Mucosa of gallbladder (tissue), 1 donor: ENCODE measurements around the gene MELTF. TPM values are rescaled to one million over a fixed set of nuclear protein-coding genes. Genes with fewer than 3 reads are reported as not detected.

Source experiments
- DNase-seq: peaks from one replicate; pipeline ENCODE4 v3.0.0-alpha.2; 2020; ENCODE audit warnings: low spot score
- total RNA-seq: library from RNA; stranded (reverse); gene quantifications from one replicate; pipeline ENCODE4 v1.2.1, GENCODE V29; 2021
- donor health status: DM: no; HTN: no; CAD: no.

The MELTF gene
- total RNA-seq, 1 donor from 2014 or later, result 2.8 TPM

DNA sequence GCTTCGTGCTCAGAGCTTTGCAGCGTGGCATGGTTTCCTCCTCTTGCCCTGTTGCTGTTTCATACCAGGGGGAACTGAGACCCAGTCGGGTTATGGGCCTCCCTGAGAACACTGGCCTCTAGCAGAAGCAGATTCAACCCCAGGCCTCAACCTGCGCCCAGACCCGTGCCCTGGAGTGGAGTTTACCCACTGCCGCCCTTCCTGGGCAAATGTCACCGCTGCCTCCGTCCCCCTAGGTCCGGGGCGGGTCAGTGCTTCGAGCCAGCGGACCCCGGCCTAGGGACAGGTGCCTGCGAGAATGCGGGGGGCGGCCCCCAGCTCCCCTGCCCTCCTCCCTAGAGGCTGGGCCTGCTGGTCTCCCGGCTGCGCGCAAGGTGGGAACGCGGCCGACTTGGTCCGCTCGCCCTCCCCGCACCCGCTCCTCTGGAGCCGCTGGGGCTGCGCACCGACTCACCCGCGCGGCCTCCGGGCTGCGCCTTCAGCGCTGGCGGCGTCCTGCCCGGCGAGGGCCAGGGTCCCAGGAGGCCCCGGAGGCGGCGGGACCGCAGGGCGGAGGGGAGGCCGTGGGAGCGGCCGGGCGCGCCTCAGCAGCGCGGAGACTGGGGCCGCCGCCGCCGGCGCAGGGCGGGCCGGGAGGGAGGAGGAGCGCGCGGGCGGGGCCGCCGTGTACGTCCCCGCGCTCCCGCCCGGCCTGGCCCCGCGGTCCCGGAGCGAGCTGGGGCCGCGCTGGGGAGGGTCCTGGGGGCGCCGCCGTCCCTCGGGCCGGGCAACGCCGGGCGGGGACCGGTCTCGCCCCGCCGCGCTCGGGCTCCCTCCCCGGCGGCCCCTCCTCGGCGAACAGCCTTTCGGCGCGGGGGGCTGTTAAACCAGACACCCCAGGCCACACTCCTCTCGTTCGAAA lies 61.1 kb downstream of the MELTF start, which contains the start of gene PIGZ:
PIGZ (minus strand) TSS at position 601 of the 901 bp plus-strand sequence. CDS start 16,802 bp downstream, outside the sequence.
- no peak for DNase-seq

DNA sequence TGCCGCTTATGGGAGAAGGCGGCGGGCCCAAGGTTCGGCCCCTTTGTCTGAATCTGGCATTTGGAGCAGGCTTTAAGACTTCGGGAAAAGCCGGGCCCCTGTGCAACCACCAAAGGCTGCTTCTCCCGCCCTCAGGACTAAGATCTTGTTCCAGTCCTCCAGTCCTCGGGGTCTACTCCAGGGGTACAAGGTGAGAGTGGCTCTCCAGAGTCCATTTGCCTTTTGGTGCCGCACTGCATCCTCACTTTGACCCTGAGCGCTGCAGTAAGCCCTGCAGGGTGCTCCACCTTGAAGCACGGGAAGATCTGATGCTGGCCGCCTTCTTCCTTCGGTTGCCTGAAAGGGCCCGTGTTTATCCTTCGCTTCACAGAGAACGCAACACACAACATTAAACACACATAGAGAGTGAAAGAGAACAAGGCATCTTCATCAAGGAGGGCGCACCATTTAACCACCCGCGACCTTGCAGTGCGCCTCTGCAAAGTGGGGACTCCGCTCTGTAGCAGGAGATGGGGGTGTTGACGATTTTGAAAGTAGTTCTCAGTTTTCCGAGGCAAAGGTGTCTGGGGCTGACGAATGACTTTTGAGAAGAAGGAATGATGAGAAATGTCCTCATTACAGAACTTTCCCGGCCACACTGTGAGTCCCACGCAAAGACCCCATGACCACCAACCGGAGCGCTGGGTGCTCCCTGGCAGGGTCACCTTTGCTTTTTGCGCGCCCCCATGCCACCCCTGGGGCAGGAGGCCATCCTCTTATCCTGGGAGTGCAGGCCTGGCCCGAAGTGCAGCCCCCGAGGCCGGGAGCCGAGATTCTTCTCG lies 62.0 kb downstream of the MELTF start:
- no peak for DNase-seq

DNA sequence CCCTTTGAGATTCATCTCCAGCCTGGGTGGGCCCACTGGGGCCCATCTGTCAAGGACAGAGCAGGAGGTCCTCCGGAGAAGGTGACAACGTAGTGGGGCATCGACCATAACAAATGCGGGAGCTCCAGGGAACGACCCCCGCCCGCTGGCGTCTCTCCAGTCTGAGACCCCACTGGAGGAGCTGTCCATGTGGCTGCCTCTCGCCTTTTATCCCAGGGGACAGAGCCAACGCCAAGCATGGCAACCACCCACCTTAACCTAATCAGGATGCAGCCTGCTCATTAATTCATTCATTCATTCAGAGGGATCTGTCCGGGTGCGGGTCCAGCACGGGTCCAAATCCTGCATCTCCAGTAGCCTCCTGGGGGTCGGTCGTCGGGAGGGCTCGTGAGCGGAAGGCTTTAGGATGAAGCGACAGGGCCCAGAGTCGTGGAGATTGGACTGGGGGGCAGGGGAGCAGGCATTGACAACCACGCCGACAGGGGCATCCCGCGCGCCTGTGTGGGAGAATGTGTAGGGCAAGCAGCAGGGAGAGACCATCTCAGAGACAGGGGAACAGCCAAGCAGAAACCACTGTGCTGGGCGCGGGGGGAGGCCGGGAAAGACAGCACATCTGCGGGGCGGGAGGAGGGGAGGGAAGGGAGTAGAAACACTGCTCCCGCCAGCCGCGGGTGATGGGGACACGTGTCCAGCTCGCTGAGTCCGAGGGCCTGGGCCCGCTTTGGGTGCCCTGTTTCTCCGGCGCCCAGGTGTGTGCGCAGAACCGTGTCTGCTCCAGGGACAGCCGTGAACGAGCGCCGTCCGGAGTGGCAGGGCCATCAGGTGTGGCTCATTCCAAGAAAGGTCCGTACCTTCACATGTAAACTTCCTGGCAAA lies 62.9 kb downstream of the MELTF start:
- no peak for DNase-seq

DNA sequence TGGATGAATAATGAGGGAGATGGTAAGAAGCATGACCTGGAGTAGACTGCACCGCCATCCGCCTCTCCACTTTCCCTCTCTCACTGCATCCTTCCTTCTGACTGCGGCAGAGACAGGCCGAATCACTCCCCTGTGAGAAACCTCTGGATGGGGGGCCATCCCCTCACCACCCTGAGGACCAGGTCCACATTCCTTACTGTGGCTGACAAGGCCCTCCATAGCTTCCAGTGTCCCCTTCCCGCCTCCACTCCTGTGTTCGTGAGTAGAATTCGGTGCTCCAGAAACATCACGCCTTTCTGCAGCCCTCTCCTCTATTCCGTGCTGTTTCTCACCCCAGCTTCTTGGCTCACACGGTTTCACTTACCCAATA lies 63.8 kb downstream of the MELTF start:
- DNase-seq, result no peak

DNA sequence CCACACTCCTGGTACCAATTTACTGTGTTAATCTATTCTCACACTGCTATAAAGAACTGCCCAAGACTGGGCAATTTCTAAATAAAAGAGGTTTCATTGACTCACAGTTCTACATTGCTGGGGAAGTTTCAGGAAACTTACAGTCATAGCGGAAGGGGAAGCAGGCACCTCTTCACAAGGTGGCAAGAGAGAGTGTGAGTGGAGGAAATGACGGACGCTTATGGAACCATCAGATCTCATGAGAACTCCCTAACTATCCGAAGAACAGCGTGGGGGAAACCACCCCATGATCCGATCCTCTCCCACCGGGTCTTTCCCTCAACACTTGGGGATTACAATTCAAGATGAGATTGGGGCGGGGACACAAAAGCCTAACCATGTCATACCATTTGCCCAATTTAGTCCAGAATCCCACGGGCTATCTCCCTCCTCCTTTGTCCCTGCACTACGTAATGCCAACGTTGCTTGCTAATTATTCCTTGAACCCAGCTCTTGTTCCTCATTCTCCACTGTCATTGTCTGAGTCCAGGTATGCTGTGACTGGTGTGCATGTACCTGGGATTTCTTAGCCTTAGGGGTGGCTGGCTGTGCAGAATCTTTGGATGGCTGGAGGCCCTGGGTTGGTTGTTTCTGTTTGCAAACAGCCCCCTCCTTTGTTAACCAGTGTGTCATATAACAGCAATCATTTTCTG lies 64.4 kb downstream of the MELTF start:
- no peak for DNase-seq

DNA sequence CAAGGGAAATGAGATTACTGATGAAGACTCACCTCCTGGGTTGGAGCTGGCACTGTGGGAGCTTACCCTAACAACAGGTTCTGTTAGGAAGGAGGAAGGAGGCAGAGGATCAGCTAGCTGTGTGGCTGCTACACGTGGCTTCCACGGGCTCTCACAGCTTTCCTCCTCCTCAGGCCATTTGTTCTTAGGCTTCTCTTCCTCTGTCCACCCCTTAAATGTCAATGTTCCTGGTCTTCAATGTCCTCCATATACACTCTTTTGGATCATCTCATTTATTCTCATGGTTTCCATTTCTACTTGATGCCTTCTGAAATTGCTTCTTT lies 66.0 kb downstream of the MELTF start:
- DNase-seq, result no peak

DNA sequence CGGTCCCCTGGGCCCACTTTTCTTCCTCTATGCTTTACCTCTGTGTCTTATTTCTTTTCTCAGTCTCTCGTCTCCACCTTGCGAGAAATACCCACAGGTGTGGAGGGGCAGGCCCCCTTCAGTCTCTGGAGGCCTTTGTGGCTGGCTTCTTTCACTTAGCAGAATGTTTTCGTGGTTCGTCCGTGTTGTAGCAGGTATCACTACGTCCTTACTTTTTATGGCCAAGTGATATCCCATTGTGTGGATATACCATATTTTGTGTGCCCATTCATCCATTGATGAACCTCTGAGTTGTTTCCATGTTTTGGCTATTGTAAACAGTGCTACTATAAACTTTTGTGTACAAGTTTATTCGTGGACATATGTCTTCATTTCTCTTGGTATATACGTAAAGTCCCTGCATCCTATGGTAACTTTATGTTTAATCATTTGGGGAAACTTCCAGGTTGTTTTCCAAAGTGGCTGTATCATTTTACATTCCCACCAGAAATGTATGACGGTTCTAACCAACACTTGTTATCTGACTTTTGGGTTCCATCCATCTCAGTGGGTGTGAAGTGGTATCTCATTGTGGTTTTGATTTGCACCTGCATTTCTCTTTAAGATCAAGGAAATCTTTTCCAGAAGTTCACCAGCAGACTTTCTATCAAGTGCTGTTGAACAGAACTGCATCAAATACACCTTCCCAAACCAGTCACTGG lies 66.5 kb downstream of the MELTF start:
- DNase-seq, result no peak

DNA sequence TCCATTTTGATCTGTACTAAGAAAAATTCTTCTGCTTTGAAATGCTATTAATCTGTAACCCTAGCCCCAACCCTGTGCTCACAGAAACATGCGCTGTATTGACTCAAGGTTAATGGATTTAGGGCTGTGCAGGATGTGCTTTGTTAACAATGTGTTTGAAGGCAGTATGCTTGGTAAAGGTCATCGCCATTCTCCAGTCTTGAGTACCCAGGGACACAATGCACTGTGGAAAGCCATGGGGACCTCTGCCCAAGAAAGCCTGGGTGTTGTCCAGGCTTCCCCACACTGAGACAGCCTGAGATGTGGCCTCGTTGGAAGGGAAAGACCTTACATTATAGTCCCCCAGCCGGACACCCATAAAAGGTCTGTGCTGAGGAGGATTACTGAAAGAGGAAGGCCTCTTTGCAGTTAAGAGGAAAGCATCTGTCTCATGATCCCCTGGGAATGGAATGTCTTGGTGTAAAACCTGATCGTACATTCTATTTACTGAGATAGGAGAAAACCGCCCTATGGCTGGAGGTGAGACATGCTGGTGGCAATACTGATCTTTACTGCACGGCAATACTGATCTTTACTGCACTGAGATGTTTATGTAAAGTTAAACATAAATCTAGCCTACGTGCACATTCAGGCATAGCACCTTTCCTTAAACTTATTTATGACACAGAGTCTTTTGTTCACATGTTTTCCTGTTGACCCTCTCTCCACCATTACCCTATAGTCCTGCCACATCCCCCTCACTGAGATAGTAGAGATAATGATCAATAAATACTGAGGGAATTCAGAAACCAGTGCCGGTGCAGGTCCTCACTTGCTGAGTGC lies 67.3 kb downstream of the MELTF start:
- no peak for DNase-seq

DNA sequence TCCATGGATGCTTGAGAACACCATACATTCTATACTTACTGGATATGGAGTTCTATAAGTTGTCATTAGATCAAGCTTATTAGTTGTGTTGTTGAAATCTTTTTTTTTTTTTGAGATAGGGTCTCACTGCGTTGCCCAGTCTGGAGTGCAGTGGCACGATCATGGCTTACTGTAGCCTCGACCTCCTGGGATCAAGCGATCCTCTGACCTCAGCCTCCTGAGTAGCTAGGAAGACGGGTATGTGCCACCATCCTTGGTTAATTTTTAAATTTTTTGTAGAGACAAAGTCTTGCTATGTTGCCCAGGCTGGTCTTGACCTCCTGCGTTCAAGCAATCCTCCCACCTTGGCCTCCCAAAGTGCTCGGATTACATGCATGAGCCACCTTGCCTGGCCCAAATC lies 74.8 kb downstream of the MELTF start:
- DNase-seq, result no peak

Other genes with a start within 250 kb of the MELTF start
- 25.3 TPM for gene SENP5, start 161.9 kb downstream of the MELTF start, total RNA-seq
- 48.7 TPM for gene NCBP2, start 87.3 kb downstream of the MELTF start, total RNA-seq
- gene PIGZ, start 61.0 kb downstream of the MELTF start, total RNA-seq, result 7.5 TPM